IMR-90 (cell line): ENCODE data around the gene TRIM22. TPM values are rescaled to one million over a fixed set of nuclear protein-coding genes. Genes with fewer than 3 reads are reported as not detected.

ENCODE experiments used
- ATAC-seq: fragments of 200-7000 bp; cut with Tn5 transposase; 2 replicates; pipeline ENCODE4 v1.9.1; 2020; ENCODE audit warnings: low read depth, mild to moderate bottlenecking, moderate library complexity
- BruUV-seq: library from RNA; stranded (reverse); fragments of 400-500 nt; replicated peaks from 2 replicates; lab custom pipeline; 2021; lab: Mats Ljungman, UMichigan
- CTCF ChIA-PET: fragments of 300-600 bp; formaldehyde crosslinking; extraction: SDS; loops from one replicate; lab custom pipeline; 2021; ENCODE audit warnings: antibody characterized with exemption; lab: Yijun Ruan, JAX
- POLR2A ChIA-PET: fragments of 300-600 bp; sonication (Branson Sonifier 250); formaldehyde crosslinking; loops from one replicate; lab custom pipeline; 2022; ENCODE audit warnings: antibody characterized with exemption; ENCODE audit not compliant: unreplicated experiment; lab: Charles Lee
- DNase-seq: peaks from one replicate; pipeline ENCODE4 v3.0.0; 2013
- H2AFZ ChIP-seq: replicated peaks from 2 replicates; pipeline ENCODE3; 2013; ENCODE audit warnings: low read length, mild to moderate bottlenecking; ENCODE audit not compliant: poor library complexity
- H2AK5ac ChIP-seq: 2 replicates; pipeline ENCODE4 v1.6.1; 2013; ENCODE audit warnings: low read depth, low read length, inconsistent platforms
- H2AK9ac ChIP-seq: replicated peaks from 2 replicates; pipeline ENCODE3; 2013; ENCODE audit warnings: mild to moderate bottlenecking, low read depth, low read length, moderate library complexity; ENCODE audit not compliant: poor library complexity
- H2BK120ac ChIP-seq: 2 replicates; pipeline ENCODE4 v1.6.1; 2013; ENCODE audit warnings: low read depth, low read length, inconsistent platforms
- H2BK15ac ChIP-seq: 3 replicates; pipeline ENCODE4 v1.6.1; 2013; ENCODE audit warnings: low read depth, low read length, inconsistent platforms
- H2BK20ac ChIP-seq: 2 replicates; pipeline ENCODE4 v1.6.1; 2013; ENCODE audit warnings: low read depth, mild to moderate bottlenecking, inconsistent platforms, low read length, moderate library complexity
- H2BK5ac ChIP-seq: 2 replicates; pipeline ENCODE4 v1.6.1; 2013; ENCODE audit warnings: mild to moderate bottlenecking, low read depth, low read length, inconsistent platforms; ENCODE audit not compliant: poor library complexity, severe bottlenecking
- H3K14ac ChIP-seq: replicated peaks from 2 replicates; pipeline ENCODE4 v1.6.1; 2013; ENCODE audit warnings: low read depth, low read length, inconsistent platforms
- H3K18ac ChIP-seq: 2 replicates; pipeline ENCODE4 v1.6.1; 2013; ENCODE audit warnings: low read depth, low read length, control low read depth
- H3K23ac ChIP-seq: 2 replicates; pipeline ENCODE4 v1.6.1; 2013; ENCODE audit warnings: low read depth, low read length, inconsistent platforms
- H3K27ac ChIP-seq: 2 replicates; pipeline ENCODE4 v1.5.1; 2013; ENCODE audit warnings: mild to moderate bottlenecking, control low read depth, low read length; ENCODE audit not compliant: insufficient read depth
- H3K27me3 ChIP-seq: 2 replicates; pipeline ENCODE4 v1.6.1; 2013; ENCODE audit warnings: low read length; ENCODE audit not compliant: control insufficient read depth, insufficient read depth
- H3K36me3 ChIP-seq: 2 replicates; pipeline ENCODE4 v1.6.1; 2013; ENCODE audit warnings: low read length, mixed read lengths; ENCODE audit not compliant: control insufficient read depth, insufficient read depth
- H3K4ac ChIP-seq: 2 replicates; pipeline ENCODE4 v1.6.1; 2013; ENCODE audit warnings: low read depth, low read length, inconsistent platforms
- H3K4me1 ChIP-seq: 2 replicates; pipeline ENCODE4 v1.6.1; 2013; ENCODE audit warnings: low read length, mixed read lengths; ENCODE audit not compliant: control insufficient read depth, insufficient read depth
- H3K4me2 ChIP-seq: 2 replicates; pipeline ENCODE4 v1.6.1; 2013; ENCODE audit warnings: low read depth, mild to moderate bottlenecking, control low read depth, low read length, moderate library complexity
- H3K4me3 ChIP-seq: 2 replicates; pipeline ENCODE4 v1.5.1; 2013; ENCODE audit warnings: low read depth, mild to moderate bottlenecking, control low read depth, low read length, moderate library complexity; ENCODE audit not compliant: insufficient read depth
- H3K56ac ChIP-seq: 2 replicates; pipeline ENCODE4 v1.6.1; 2013; ENCODE audit warnings: low read length, inconsistent platforms; ENCODE audit not compliant: insufficient read depth; ENCODE audit errors: extremely low read depth
- H3K79me1 ChIP-seq, 2 experiments: 2 replicates each; pipeline ENCODE4 v1.6.1; 2013; ENCODE audit warnings: low read length in 2 of 2, inconsistent platforms in 1 of 2, low read depth in 1 of 2
- H3K9ac ChIP-seq: 2 replicates; pipeline ENCODE4 v1.6.1; 2013; ENCODE audit warnings: low read depth, low read length, control low read depth
- H3K9me1 ChIP-seq: 2 replicates; pipeline ENCODE4 v1.6.1; 2013; ENCODE audit warnings: low read length, inconsistent platforms; ENCODE audit not compliant: insufficient read depth
- H3K9me3 ChIP-seq: 2 replicates; pipeline ENCODE4 v1.6.1; 2013; ENCODE audit warnings: low read length; ENCODE audit not compliant: control insufficient read depth, insufficient read depth
- H4K20me1 ChIP-seq: 2 replicates; pipeline ENCODE4 v1.6.1; 2013; ENCODE audit warnings: low read length, inconsistent platforms; ENCODE audit not compliant: insufficient read depth
- H4K5ac ChIP-seq: 2 replicates; pipeline ENCODE4 v1.6.1; 2013; ENCODE audit warnings: mild to moderate bottlenecking, low read depth, low read length, control low read depth
- H4K8ac ChIP-seq, 2 experiments: 2 replicates each; pipeline ENCODE4 v1.6.1; 2013; ENCODE audit warnings: low read depth in 2 of 2, low read length in 2 of 2, control low read depth in 1 of 2, inconsistent platforms in 1 of 2
- H4K91ac ChIP-seq: 2 replicates; pipeline ENCODE4 v1.6.1; 2013; ENCODE audit warnings: low read depth, low read length, inconsistent platforms; ENCODE audit not compliant: insufficient read depth
- BHLHE40 ChIP-seq: fragments of 150-350 bp; IDR thresholded peaks from 2 replicates; pipeline ENCODE4 v1.6.1; 2016; ENCODE audit warnings: mild to moderate bottlenecking, low read depth, low read length
- CEBPB ChIP-seq: IDR thresholded peaks from 2 replicates; pipeline ENCODE4 v1.6.1; 2012; ENCODE audit warnings: low read depth, low read length, improper control_type of control experiment
- WGBS, 2 experiments: methylation state at CpG; one replicate each; pipeline versions ENCODE4 v1.1.5 to v1.1.7; 2013; ENCODE audit warnings: missing lambda C conversion rate in 2 of 2; ENCODE audit not compliant: insufficient read length in 1 of 2; ENCODE audit errors: extremely low coverage in 2 of 2; 5-methylcytosine and 5-hydroxymethylcytosine counted together
- dilution Hi-C: fragments of 300-500 bp; cut with HindIII; formaldehyde crosslinking; loops from one replicate; pipeline ENCODE4 v1.14.3; 2018; ENCODE audit warnings: low sequenced_read_pairs; ENCODE audit not compliant: unreplicated experiment
- in situ Hi-C: fragments of 300-500 bp; cut with MboI; formaldehyde crosslinking; loops from 3 replicates; pipeline ENCODE4 v1.14.3; 2019; ENCODE audit warnings: low sequenced_read_pairs, inconsistent platforms, mixed read lengths
- intact Hi-C: fragments of 100-400 bp; cut with micrococcal nuclease; formaldehyde crosslinking; loops from 2 replicates; pipeline ENCODE4 v1.10.0; 2022
- polyA plus RNA-seq, 3 experiments: library from polyadenylated mRNA; depleted of rRNA; stranded (reverse); fragments of >200 nt; gene quantifications; 2 replicates each; pipeline ENCODE4 v1.2.3, GENCODE V29; 2012; ENCODE audit warnings: low replicate concordance in 1 of 3
- total RNA-seq: library from RNA; depleted of rRNA; stranded (reverse); fragments of >200 nt; gene quantifications from 2 replicates; pipeline ENCODE4 v1.2.3, GENCODE V29; 2012

Gene TRIM22
- total and polyA plus RNA-seq, 2 of the 4 experiments (the other 2 are of a cell fraction): 43.6 to 46.8 TPM

DNA sequence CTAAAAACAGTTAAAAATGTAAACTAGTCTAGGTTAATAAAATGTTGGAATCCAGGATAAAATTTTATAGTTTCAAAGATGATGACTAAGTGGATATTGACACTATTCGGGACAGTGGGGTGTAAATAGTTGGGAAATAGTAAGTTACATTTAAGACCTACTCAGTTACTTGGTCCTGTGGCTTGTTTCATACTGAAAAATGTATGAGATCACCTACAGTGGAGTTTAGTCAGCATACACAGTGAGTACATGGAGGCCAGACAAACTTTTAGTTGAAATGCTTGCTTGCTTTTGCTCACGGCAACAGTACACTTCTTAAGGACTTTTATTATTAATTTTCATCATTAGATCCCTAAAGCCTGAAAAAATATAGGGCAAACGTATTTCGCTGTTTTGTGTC is 16.1 kb downstream of the TRIM22 start:
- Histone ChIP-seq H3K23ac (no peak overlapping the region), H2BK120ac (no peak overlapping the region), H3K79me1 (no peaks in the 10 kb centered on the region; a peak in 1 of 4 replicates), H4K8ac (no peak overlapping the region), H4K20me1 (no peaks in the 10 kb centered on the region), H2BK20ac (no peak overlapping the region), H3K4me2 (no peak overlapping the region), H3K9me1 (no peaks in the 10 kb centered on the region), H3K9ac (no peak overlapping the region), H3K14ac (no peak overlapping the region), H2BK5ac (no peak overlapping the region), H3K27ac (no peak overlapping the region), H2BK15ac (no peak overlapping the region), H3K18ac (no peak overlapping the region), H3K27me3 (no peaks in the 10 kb centered on the region), H4K5ac (no peak overlapping the region), H3K4me3 (no peak overlapping the region), H2AFZ (no peak overlapping the region), H3K4ac (no peak overlapping the region), H3K9me3 (no peaks in the 10 kb centered on the region), H2AK9ac (no peak overlapping the region), H4K91ac (no peak overlapping the region), H2AK5ac (no peak overlapping the region), H3K56ac (no peak overlapping the region), H3K36me3 (peaks cover 10% of the 10 kb centered on the region), H3K4me1 (peaks cover 1% of the 10 kb centered on the region; the same call in 1 of the 2 replicates)
- dilution Hi-C loops (no loop called here), intact Hi-C loops (no loop called here), in situ Hi-C loops (no loop called here)
- ChIA-PET POLR2A (interaction anchor here (0.6 to 0.7 kb wide), 2 partner anchors 74 to 380 kb away, joined by 3 read pairs; no protein-coding TSS in a partner anchor), CTCF (interaction anchor here (0.6 kb wide), 1 partner anchor 1154 kb away, joined by 3 read pairs; no protein-coding TSS in a partner anchor)
- WGBS, 2 experiments: 40% methylated on average over 1 of the region's 4 CpGs; no CpG with 5 or more reads in 1 of the 2 experiments
- DNase-seq (peak; percentile 42), ATAC-seq (0 out of 2 replicates have a peak, but pooled peaks have one; percentile 21)
- TF ChIP-seq CEBPB: 0 out of 2 replicates have a peak, but pooled peaks have one; percentile 1
- TF ChIP-seq BHLHE40: no peak
- no TSS peak for BruUV-seq
